NB4 (cell line): ENCODE data around the gene YPEL3.

Experiments
- DNase-seq: peaks from one replicate; pipeline ENCODE4 v3.0.0; 2010; ENCODE audit warnings: low read depth
- H3K4me3 ChIP-seq: one replicate; pipeline ENCODE4 v1.5.1; 2011; ENCODE audit warnings: mild to moderate bottlenecking, low read depth, low read length, moderate library complexity
- CTCF ChIP-seq: IDR thresholded peaks from one replicate; pipeline ENCODE4 v1.5.1; 2012; ENCODE audit warnings: low read depth, low read length
- MAX ChIP-seq: IDR thresholded peaks from 2 replicates; pipeline ENCODE4 v1.6.1; 2011; ENCODE audit warnings: low read depth, low read length
- MYC ChIP-seq: IDR thresholded peaks from 2 replicates; pipeline ENCODE4 v1.6.1; 2011; ENCODE audit warnings: low read depth, low read length
- POLR2A ChIP-seq: IDR thresholded peaks from 2 replicates; pipeline ENCODE4 v1.6.1; 2011; ENCODE audit warnings: mild to moderate bottlenecking; ENCODE audit not compliant: insufficient read length; ENCODE audit errors: extremely low read depth

The YPEL3 gene

GRCh38 chr16:30083216-30084055 lies 12.6 kb downstream of the YPEL3 start:
- H3K4me3 ChIP-seq: no peak overlapping the region
- TF ChIP-seq POLR2A: no peak
- no peak for TF ChIP-seq CTCF
- no peak for TF ChIP-seq MYC
- no peak for TF ChIP-seq MAX

GRCh38 chr16:30082545-30083090 lies 13.4 kb downstream of the YPEL3 start:
- H3K4me3 ChIP-seq: no peak overlapping the region
- TF ChIP-seq CTCF (peak; percentile 30), POLR2A (no peak)
- no peak for DNase-seq

More at GRCh38 chr16:30083216-30084055, 12.6 kb downstream of the YPEL3 start:
- no peak for DNase-seq

- no peak for DNase-seq
- H3K4me3 ChIP-seq: no peak overlapping the region
- TF ChIP-seq MYC: no peak
Measured at GRCh38 chr16:30079480-30079879, 16.5 kb downstream of the YPEL3 start.

GRCh38 chr16:30078744-30079143 lies 17.3 kb downstream of the YPEL3 start:
- no peak for DNase-seq
- TF ChIP-seq CTCF: no peak
- no peak overlapping the region for H3K4me3 ChIP-seq

GRCh38 chr16:30077656-30078055 lies 18.4 kb downstream of the YPEL3 start:
- H3K4me3 ChIP-seq: peak overlapping the region; percentile 91
- DNase-seq: no peak
- TF ChIP-seq MAX (no peak), POLR2A (no peak), MYC (no peak), CTCF (no peak)

- H3K4me3 ChIP-seq: peak overlapping the region; percentile 91
- TF ChIP-seq CTCF (no peak), MAX (no peak), MYC (no peak), POLR2A (no peak)
- no peak for DNase-seq
Measured at GRCh38 chr16:30076276-30076791, 19.7 kb downstream of the YPEL3 start.
